ENCODE results near the gene CSH1. TPM values are rescaled to one million over a fixed set of nuclear protein-coding genes. Genes with fewer than 3 reads are reported as not detected.

The CSH1 gene
- total and polyA plus RNA-seq, 7 donors = not detected

- Histone ChIP-seq H3K36me3 (ENCODE audit: insufficient read depth in 1 of 2, low read depth in 1 of 2) (no peaks in the 10 kb centered on the region), H3K9me3 (no peaks in the 10 kb centered on the region), H3K27ac (peak overlapping the region; percentile 71), H3K4me1 (peaks cover 9% of the 10 kb centered on the region), H3K27me3 (ENCODE audit: insufficient read depth in 3 of 3, low read length in 2 of 3) (no peaks in the 10 kb centered on the region), H3K4me3 (peak overlapping the region; percentile 61)
- peak; percentile 59 for TF ChIP-seq CTCF (IDR thresholded peaks at IDR 0.05)
- peak; percentile 95 to 98 for DNase-seq
- 12 to 16% (median 13%) methylated on average over 82 of the region's 82 CpGs for WGBS, 3 donors
- peak; percentile 97 to 98 (median 97) for ATAC-seq
- intact Hi-C loops (cut with DNase I) = loop anchor here in 1 of 2 donors (5.0 kb wide), 1 partner anchor 823 kb away; no protein-coding TSS in a partner anchor
Measured at GRCh38 chr17:63848834-63849689, 47.3 kb downstream of the CSH1 start.

- WGBS, 3 donors = 82 to 100% (median 97%) methylated on average over 3 of the region's 3 CpGs
- TF ChIP-seq CTCF (IDR thresholded peaks at IDR 0.05) = no peak
- Histone ChIP-seq H3K36me3 (ENCODE audit: insufficient read depth in 1 of 2, low read depth in 1 of 2) (no peaks in the 10 kb centered on the region), H3K4me1 (peaks cover 14% of the 10 kb centered on the region), H3K4me3 (no peak overlapping the region), H3K27ac (no peak overlapping the region), H3K9me3 (no peaks in the 10 kb centered on the region), H3K27me3 (ENCODE audit: insufficient read depth in 3 of 3, low read length in 2 of 3) (no peaks in the 10 kb centered on the region)
- DNase-seq = peak in 1 of 2 donors; percentile 39
- intact Hi-C loops (cut with DNase I) = loop anchor here in 1 of 2 donors (5.0 kb wide), 1 partner anchor 825 kb away; no protein-coding TSS in a partner anchor
- no peak for ATAC-seq
Measured at GRCh38 chr17:63847525-63848249, 48.7 kb downstream of the CSH1 start.

- Histone ChIP-seq H3K36me3 (ENCODE audit: insufficient read depth in 1 of 2, low read depth in 1 of 2) (no peaks in the 10 kb centered on the region), H3K9me3 (no peaks in the 10 kb centered on the region), H3K27me3 (ENCODE audit: insufficient read depth in 3 of 3, low read length in 2 of 3) (no peaks in the 10 kb centered on the region), H3K4me1 (peaks cover 23% of the 10 kb centered on the region), H3K27ac (no peak overlapping the region), H3K4me3 (no peak overlapping the region)
- intact Hi-C loops (cut with DNase I) = loop anchor here in 1 of 2 donors (5.0 kb wide), 1 partner anchor 827 kb away; no protein-coding TSS in a partner anchor
- 41 to 87% (median 76%) methylated on average over 1 of the region's 1 CpG for WGBS, 3 donors
- DNase-seq (no peak), ATAC-seq (no peak)
- no peak for TF ChIP-seq CTCF (IDR thresholded peaks at IDR 0.05)
Measured at GRCh38 chr17:63845509-63845908, 50.9 kb downstream of the CSH1 start.

Other genes with a start within 250 kb of the CSH1 start
- 1 to 10 TPM; 2.1 to 4.4 (median 2.8) TPM for gene LIMD2, start 196.4 kb downstream of the CSH1 start, total RNA-seq
- gene LIMD2, start 196.4 kb downstream of the CSH1 start, polyA plus RNA-seq = 1 to 10 TPM in 2 of 3 donors, under 1 TPM in 1; 0.95 to 2.7 (median 2.2) TPM
- gene STRADA, start 154.8 kb downstream of the CSH1 start, total RNA-seq = 10 to 100 TPM in 1 of 4 donors, 1 to 10 TPM in 3; 6.7 to 14.9 (median 8.3) TPM
- gene STRADA, start 154.8 kb downstream of the CSH1 start, polyA plus RNA-seq = 10 to 100 TPM in 2 of 3 donors, 1 to 10 TPM in 1; 8.8 to 14.6 (median 12.5) TPM
- 100 to 1,000 TPM in 3 of 4 donors, 10 to 100 TPM in 1; 67.4 to 138 (median 114) TPM for gene CCDC47, start 123.0 kb downstream of the CSH1 start, total RNA-seq
- gene CCDC47, start 123.0 kb downstream of the CSH1 start, polyA plus RNA-seq = 100 to 1,000 TPM in 2 of 3 donors, 10 to 100 TPM in 1; 61.7 to 137 (median 125) TPM
- 10 to 100 TPM; 47.4 to 91.0 (median 73.9) TPM for gene DDX42, start 122.4 kb downstream of the CSH1 start, total RNA-seq
- 10 to 100 TPM; 46.3 to 56.0 (median 55.8) TPM for gene DDX42, start 122.4 kb downstream of the CSH1 start, polyA plus RNA-seq
- 100 to 1,000 TPM; 147 to 224 (median 176) TPM for gene PSMC5, start 69.1 kb downstream of the CSH1 start, total RNA-seq
- gene PSMC5, start 69.1 kb downstream of the CSH1 start, polyA plus RNA-seq = 100 to 1,000 TPM; 269 to 380 (median 341) TPM
- 10 to 100 TPM; 20.1 to 26.2 (median 24.8) TPM for gene FTSJ3, start 68.9 kb downstream of the CSH1 start, total RNA-seq
- gene FTSJ3, start 68.9 kb downstream of the CSH1 start, polyA plus RNA-seq = 10 to 100 TPM; 14.4 to 41.9 (median 41.0) TPM
- 10 to 100 TPM in 3 of 4 donors, 1 to 10 TPM in 1; 9.4 to 26.9 (median 18.4) TPM for gene SMARCD2, start 53.9 kb downstream of the CSH1 start, total RNA-seq
- 10 to 100 TPM; 12.1 to 15.4 (median 14.7) TPM for gene SMARCD2, start 53.9 kb downstream of the CSH1 start, polyA plus RNA-seq
- not detected for gene CSH2, start 22.9 kb downstream of the CSH1 start, total RNA-seq
- gene CSH2, start 22.9 kb downstream of the CSH1 start, polyA plus RNA-seq = not detected
- gene GH2, start 14.6 kb downstream of the CSH1 start, total RNA-seq = not detected
- not detected for gene GH2, start 14.6 kb downstream of the CSH1 start, polyA plus RNA-seq
- gene CSHL1, start 14.7 kb upstream of the CSH1 start, total RNA-seq = not detected
- gene CSHL1, start 14.7 kb upstream of the CSH1 start, polyA plus RNA-seq = not detected
- gene GH1, start 22.3 kb upstream of the CSH1 start, total RNA-seq = not detected
- gene GH1, start 22.3 kb upstream of the CSH1 start, polyA plus RNA-seq = not detected
- gene CD79B, start 35.8 kb upstream of the CSH1 start, total RNA-seq = 1 to 10 TPM; 2.8 to 5.7 (median 4.0) TPM
- gene CD79B, start 35.8 kb upstream of the CSH1 start, polyA plus RNA-seq = 1 to 10 TPM; 1.9 to 3.8 (median 3.7) TPM
- 100 to 1,000 TPM in 2 of 4 donors, 10 to 100 TPM in 2; 45.9 to 137 (median 98.4) TPM for gene SCN4A, start 76.3 kb upstream of the CSH1 start, total RNA-seq
- 10 to 100 TPM in 2 of 3 donors, 1 to 10 TPM in 1; 3.8 to 34.9 (median 14.7) TPM for gene SCN4A, start 76.3 kb upstream of the CSH1 start, polyA plus RNA-seq
- gene PRR29, start 101.8 kb upstream of the CSH1 start, total RNA-seq = under 1 TPM in 3 of 4 donors, not detected in 1; 0.19 to 0.47 (median 0.25) TPM
- gene PRR29, start 101.8 kb upstream of the CSH1 start, polyA plus RNA-seq = under 1 TPM; 0.09 to 0.13 (median 0.11) TPM
- gene ICAM2, start 124.1 kb upstream of the CSH1 start, total RNA-seq = 10 to 100 TPM; 22.5 to 34.8 (median 26.8) TPM
- gene ICAM2, start 124.1 kb upstream of the CSH1 start, polyA plus RNA-seq = 10 to 100 TPM; 20.4 to 50.0 (median 34.0) TPM
- 10 to 100 TPM; 10.6 to 16.6 (median 14.2) TPM for gene ERN1, start 233.6 kb upstream of the CSH1 start, total RNA-seq
- 1 to 10 TPM; 2.8 to 7.6 (median 5.4) TPM for gene ERN1, start 233.6 kb upstream of the CSH1 start, polyA plus RNA-seq

Data from psoas muscle (tissue), 8 donors.